Stomach (tissue), 4 donors: ENCODE results near the gene DEPP1.

ENCODE experiments used
- EP300 ChIP-seq: sonication (generic); formaldehyde crosslinking; IDR thresholded peaks from one replicate; pipeline ENCODE4 v1.6.1; 2017; ENCODE audit warnings: antibody characterized with exemption
- POLR2AphosphoS5 ChIP-seq, 3 donors: sonication (generic); formaldehyde crosslinking; IDR thresholded peaks; one replicate each; pipeline ENCODE4 v1.6.1; 2016; ENCODE audit warnings: antibody characterized with exemption in 3 of 3
- TF ChIP-seq, protein P1 (sequence below), 7 experiments: fragments of 450-650 bp in 4 of 7; fragments of 200-600 bp in 3 of 7; sonication (generic) in 3 of 7; IDR thresholded peaks; one replicate each; pipeline ENCODE4 v1.5.1; 2016 to 2019; ENCODE audit warnings: antibody characterized with exemption in 7 of 7, control low read depth in 2 of 7, mild to moderate bottlenecking in 1 of 7

DNA sequence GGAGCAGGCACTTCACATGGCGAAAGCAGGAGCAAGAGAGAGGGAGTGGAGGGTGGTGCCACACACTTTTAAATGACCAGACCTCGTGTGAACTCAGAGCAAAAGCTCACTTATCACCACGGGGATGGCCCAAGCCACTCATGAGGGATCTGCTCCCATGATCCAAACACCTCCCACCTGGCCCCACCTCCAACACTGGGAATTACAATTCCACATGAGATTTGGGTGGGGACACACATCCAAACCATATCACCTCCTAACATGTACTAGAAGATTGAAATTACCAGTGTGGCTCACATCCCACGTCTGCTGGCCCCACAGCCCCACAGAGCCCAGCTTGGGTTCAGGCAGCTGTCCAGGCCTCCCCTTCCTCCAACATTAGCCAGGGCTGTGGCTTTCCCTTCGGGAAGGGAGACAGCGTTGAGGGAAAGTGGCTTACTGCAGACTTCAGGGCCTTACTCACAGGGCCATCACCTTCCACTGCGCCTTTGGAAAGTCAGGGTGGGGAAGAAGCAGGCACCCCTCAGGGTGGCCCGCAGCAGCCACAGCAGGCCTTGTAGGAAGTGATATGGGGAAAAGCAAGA lies 7.7 kb downstream of the DEPP1 start:
- TF ChIP-seq, protein P1, sequence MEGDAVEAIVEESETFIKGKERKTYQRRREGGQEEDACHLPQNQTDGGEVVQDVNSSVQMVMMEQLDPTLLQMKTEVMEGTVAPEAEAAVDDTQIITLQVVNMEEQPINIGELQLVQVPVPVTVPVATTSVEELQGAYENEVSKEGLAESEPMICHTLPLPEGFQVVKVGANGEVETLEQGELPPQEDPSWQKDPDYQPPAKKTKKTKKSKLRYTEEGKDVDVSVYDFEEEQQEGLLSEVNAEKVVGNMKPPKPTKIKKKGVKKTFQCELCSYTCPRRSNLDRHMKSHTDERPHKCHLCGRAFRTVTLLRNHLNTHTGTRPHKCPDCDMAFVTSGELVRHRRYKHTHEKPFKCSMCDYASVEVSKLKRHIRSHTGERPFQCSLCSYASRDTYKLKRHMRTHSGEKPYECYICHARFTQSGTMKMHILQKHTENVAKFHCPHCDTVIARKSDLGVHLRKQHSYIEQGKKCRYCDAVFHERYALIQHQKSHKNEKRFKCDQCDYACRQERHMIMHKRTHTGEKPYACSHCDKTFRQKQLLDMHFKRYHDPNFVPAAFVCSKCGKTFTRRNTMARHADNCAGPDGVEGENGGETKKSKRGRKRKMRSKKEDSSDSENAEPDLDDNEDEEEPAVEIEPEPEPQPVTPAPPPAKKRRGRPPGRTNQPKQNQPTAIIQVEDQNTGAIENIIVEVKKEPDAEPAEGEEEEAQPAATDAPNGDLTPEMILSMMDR (IDR thresholded peaks at IDR 0.05) = no peak
- TF ChIP-seq POLR2AphosphoS5 (IDR thresholded peaks at IDR 0.05) (no peak), EP300 (no peak)
